Measurements from ENCODE around the gene ANKRD2.
"Not testable (repeated sequence)": the region's sequence is repeated elsewhere in the genome, so short reads cannot be mapped to it uniquely, and the experiment has no call there.

Gene ANKRD2

DNA sequence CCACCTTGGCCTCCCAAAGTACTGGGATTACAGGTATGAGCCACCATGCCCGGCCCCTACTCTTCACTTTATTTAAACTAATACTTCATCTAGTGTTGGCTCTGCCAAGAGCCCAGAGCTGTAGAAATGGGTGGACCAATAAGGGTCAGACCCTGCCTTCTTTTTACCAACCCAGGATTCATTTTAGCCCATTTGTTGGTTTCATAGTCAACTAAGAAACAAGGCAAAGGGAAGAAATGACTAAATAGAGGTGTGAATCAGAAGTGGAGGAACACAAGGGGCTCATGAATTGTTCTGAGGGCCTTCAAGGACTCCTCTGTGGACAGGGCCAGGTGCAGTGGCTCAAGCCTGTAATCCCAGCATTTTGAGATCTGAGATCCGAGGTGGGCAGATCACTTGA is 1.1 kb downstream of the ANKRD2 start:
- Histone ChIP-seq H3K4me2 (ENCODE audit: insufficient read depth, low read length) (no peak overlapping the region), H3K4me1 (ENCODE audit: insufficient read depth, low read length) (no peaks in the 10 kb centered on the region)

DNA sequence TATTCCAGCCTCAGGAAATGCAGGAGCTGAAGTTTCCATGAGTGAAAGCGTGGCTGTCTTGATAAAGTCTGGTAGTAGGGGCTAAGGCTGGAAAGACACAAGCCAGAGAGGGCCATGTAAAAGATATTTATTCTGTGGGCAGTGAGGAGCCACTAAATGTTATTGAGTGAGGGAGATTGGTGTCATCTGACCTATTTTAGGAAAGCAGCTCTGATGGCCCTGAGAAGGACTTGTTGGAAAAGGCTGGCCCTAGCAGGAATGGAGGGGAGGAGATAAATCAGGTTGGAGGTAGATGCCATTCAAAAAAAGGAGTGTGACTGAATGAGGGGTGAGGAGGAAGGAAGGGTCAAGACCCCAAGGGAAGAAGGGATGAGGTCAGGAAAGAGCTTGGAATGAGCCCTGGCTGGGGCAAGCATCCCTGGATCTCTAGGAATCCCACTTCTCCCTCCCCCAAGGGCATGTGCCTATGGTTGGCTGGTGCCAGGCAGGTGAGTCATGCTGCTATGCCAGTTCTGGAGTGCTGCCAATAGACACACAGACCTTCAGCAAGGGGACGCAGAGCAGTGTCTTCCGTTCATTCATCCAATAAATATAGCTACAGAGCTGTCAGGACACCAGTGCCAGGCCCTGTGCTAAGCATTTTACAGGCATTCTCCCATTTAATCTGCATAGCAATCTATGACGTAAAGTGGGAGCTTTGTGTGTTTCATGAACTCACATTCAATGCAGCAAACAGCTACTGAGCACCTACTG is 2.0 kb downstream of the ANKRD2 start:
- TF ChIP-seq EZH2 (IDR thresholded peaks at IDR 0.05; ENCODE audit: borderline replicate concordance, low read depth, low read length, severe bottlenecking): no peak
- TF ChIP-seq, protein P1, sequence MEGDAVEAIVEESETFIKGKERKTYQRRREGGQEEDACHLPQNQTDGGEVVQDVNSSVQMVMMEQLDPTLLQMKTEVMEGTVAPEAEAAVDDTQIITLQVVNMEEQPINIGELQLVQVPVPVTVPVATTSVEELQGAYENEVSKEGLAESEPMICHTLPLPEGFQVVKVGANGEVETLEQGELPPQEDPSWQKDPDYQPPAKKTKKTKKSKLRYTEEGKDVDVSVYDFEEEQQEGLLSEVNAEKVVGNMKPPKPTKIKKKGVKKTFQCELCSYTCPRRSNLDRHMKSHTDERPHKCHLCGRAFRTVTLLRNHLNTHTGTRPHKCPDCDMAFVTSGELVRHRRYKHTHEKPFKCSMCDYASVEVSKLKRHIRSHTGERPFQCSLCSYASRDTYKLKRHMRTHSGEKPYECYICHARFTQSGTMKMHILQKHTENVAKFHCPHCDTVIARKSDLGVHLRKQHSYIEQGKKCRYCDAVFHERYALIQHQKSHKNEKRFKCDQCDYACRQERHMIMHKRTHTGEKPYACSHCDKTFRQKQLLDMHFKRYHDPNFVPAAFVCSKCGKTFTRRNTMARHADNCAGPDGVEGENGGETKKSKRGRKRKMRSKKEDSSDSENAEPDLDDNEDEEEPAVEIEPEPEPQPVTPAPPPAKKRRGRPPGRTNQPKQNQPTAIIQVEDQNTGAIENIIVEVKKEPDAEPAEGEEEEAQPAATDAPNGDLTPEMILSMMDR (IDR thresholded peaks at IDR 0.05; ENCODE audit: borderline replicate concordance, extremely low read depth, low read length, poor library complexity, severe bottlenecking): no peak
- Histone ChIP-seq H3K27ac (ENCODE audit: low read length) (no peak overlapping the region), H3K27me3 (ENCODE audit: insufficient read depth, low read length, poor library complexity) (no peaks in the 10 kb centered on the region), H3K36me3 (ENCODE audit: insufficient read depth, low read length) (no peaks in the 10 kb centered on the region), H3K9ac (ENCODE audit: low read depth, low read length) (no peak overlapping the region), H3K4me2 (ENCODE audit: insufficient read depth, low read length) (no peak overlapping the region), H3K9me3 (ENCODE audit: insufficient read depth, low read length, severe bottlenecking) (no peaks in the 10 kb centered on the region), H3K79me2 (ENCODE audit: insufficient read depth, low read length) (no peaks in the 10 kb centered on the region), H2AFZ (ENCODE audit: low read depth, low read length) (no peak overlapping the region), H3K4me1 (ENCODE audit: insufficient read depth, low read length) (no peaks in the 10 kb centered on the region), H3K4me3 (ENCODE audit: low read depth in 1 of 2, low read length in 2 of 2) (no peak overlapping the region), H4K20me1 (ENCODE audit: insufficient read depth, low read length) (no peaks in the 10 kb centered on the region)
- DNase-seq (no peak), ATAC-seq (ENCODE audit: insufficient read depth, low read depth) (no peak)

More for the DNA sequence above, 1.1 kb downstream of the ANKRD2 start:
- no peak overlapping the region for H3K9ac ChIP-seq (ENCODE audit: low read depth, low read length)
- H3K4me3 ChIP-seq (ENCODE audit: low read depth in 1 of 2, low read length in 2 of 2): no peak overlapping the region
- no peak overlapping the region for H2AFZ ChIP-seq (ENCODE audit: low read depth, low read length)
- H3K9me3 ChIP-seq (ENCODE audit: insufficient read depth, low read length, severe bottlenecking): no peaks in the 10 kb centered on the region
- H3K36me3 ChIP-seq (ENCODE audit: insufficient read depth, low read length): no peaks in the 10 kb centered on the region
- TF ChIP-seq, protein P1 (IDR thresholded peaks at IDR 0.05; ENCODE audit: borderline replicate concordance, extremely low read depth, low read length, poor library complexity, severe bottlenecking): no peak
- no peak for TF ChIP-seq EZH2 (IDR thresholded peaks at IDR 0.05; ENCODE audit: borderline replicate concordance, low read depth, low read length, severe bottlenecking)
- no peaks in the 10 kb centered on the region for H3K79me2 ChIP-seq (ENCODE audit: insufficient read depth, low read length)
- no peak for DNase-seq
- ATAC-seq (ENCODE audit: insufficient read depth, low read depth): no peak
- H3K27ac ChIP-seq (ENCODE audit: low read length): no peak overlapping the region
- no peaks in the 10 kb centered on the region for H3K27me3 ChIP-seq (ENCODE audit: insufficient read depth, low read length, poor library complexity)
- no peaks in the 10 kb centered on the region for H4K20me1 ChIP-seq (ENCODE audit: insufficient read depth, low read length)

DNA sequence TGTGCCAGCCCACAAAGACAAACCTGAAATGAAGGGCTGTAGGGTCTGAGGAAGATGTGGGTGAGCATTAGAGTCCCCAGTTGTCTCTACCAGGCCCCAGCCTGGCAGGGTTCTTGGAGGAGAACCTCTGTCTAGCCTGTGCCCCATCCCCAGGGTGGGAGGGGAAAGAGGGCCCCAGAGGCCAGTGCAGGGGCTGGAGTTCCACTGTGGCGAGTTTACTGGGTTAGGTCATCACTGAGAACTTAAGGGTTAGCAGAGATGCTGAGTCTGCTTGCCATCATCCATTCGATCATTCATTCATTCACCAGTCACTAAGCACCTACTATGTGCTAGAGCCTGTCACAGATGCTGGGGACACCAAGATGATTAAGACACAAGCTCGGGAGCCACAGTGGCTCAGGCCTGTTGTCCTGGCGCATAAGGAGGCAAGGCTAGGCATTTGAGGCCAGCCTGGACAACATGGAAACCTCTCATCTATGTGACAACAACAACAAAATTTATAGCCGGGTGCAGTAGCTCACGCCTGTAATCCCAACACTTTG is 2.6 kb downstream of the ANKRD2 start:
- H3K4me2 ChIP-seq (ENCODE audit: insufficient read depth, low read length): no peak overlapping the region

DNA sequence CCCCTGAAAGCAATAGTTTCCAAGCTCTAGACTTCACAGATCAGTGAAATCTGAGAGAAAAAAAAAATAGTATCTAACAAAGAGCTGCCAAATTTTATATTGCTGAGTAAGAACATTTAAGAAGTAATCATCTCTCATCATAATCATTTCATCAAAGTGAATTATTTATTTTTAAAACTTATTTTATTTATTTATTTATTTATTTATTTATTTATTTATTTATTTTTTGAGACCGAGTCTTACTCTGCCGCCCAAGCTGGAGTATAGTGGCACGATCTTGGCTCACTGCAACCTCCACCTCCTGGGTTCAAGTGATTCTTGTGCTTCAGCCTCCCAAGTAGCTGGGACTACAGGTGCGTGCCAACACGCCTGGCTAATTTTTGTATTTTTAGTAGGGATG is 3.9 kb downstream of the ANKRD2 start:
- not testable (repeated sequence) for H3K4me1 ChIP-seq (ENCODE audit: insufficient read depth, low read length); H3K27ac ChIP-seq (ENCODE audit: low read length); H2AFZ ChIP-seq (ENCODE audit: low read depth, low read length); H3K9ac ChIP-seq (ENCODE audit: low read depth, low read length); ATAC-seq (ENCODE audit: insufficient read depth, low read depth); H3K27me3 ChIP-seq (ENCODE audit: insufficient read depth, low read length, poor library complexity); H4K20me1 ChIP-seq (ENCODE audit: insufficient read depth, low read length); H3K36me3 ChIP-seq (ENCODE audit: insufficient read depth, low read length); H3K4me3 ChIP-seq (ENCODE audit: low read depth in 1 of 2, low read length in 2 of 2); H3K4me2 ChIP-seq (ENCODE audit: insufficient read depth, low read length); DNase-seq; H3K9me3 ChIP-seq (ENCODE audit: insufficient read depth, low read length, severe bottlenecking); H3K79me2 ChIP-seq (ENCODE audit: insufficient read depth, low read length)

More for the DNA sequence above, 2.6 kb downstream of the ANKRD2 start:
- TF ChIP-seq, protein P1 (IDR thresholded peaks at IDR 0.05; ENCODE audit: borderline replicate concordance, extremely low read depth, low read length, poor library complexity, severe bottlenecking): no peak
- no peak for TF ChIP-seq EZH2 (IDR thresholded peaks at IDR 0.05; ENCODE audit: borderline replicate concordance, low read depth, low read length, severe bottlenecking)
- Histone ChIP-seq H4K20me1 (ENCODE audit: insufficient read depth, low read length) (no peaks in the 10 kb centered on the region), H3K27me3 (ENCODE audit: insufficient read depth, low read length, poor library complexity) (no peaks in the 10 kb centered on the region), H3K36me3 (ENCODE audit: insufficient read depth, low read length) (no peaks in the 10 kb centered on the region), H3K9me3 (ENCODE audit: insufficient read depth, low read length, severe bottlenecking) (no peaks in the 10 kb centered on the region), H2AFZ (ENCODE audit: low read depth, low read length) (no peak overlapping the region), H3K4me1 (ENCODE audit: insufficient read depth, low read length) (no peaks in the 10 kb centered on the region), H3K79me2 (ENCODE audit: insufficient read depth, low read length) (no peaks in the 10 kb centered on the region), H3K4me3 (ENCODE audit: low read depth in 1 of 2, low read length in 2 of 2) (no peak overlapping the region), H3K9ac (ENCODE audit: low read depth, low read length) (no peak overlapping the region), H3K27ac (ENCODE audit: low read length) (no peak overlapping the region)
- ATAC-seq (ENCODE audit: insufficient read depth, low read depth) (no peak), DNase-seq (no peak)

Measured in DND-41 (cell line).